Hepatocyte (in vitro differentiated cells): Measurements from ENCODE around the gene HNRNPUL1.

Source experiments
- EZH2 ChIP-seq: fragments of 200-600 bp; sonication (generic); IDR thresholded peaks from 2 replicates; pipeline ENCODE4 v1.6.1; 2016; ENCODE audit warnings: antibody characterized with exemption, mild to moderate bottlenecking, borderline replicate concordance
- TF ChIP-seq, protein P1 (sequence below): fragments of 200-600 bp; sonication (generic); IDR thresholded peaks from 2 replicates; pipeline ENCODE4 v1.5.1; 2016; ENCODE audit warnings: antibody characterized with exemption, mild to moderate bottlenecking; ENCODE audit not compliant: poor library complexity

- TF ChIP-seq, protein P1, sequence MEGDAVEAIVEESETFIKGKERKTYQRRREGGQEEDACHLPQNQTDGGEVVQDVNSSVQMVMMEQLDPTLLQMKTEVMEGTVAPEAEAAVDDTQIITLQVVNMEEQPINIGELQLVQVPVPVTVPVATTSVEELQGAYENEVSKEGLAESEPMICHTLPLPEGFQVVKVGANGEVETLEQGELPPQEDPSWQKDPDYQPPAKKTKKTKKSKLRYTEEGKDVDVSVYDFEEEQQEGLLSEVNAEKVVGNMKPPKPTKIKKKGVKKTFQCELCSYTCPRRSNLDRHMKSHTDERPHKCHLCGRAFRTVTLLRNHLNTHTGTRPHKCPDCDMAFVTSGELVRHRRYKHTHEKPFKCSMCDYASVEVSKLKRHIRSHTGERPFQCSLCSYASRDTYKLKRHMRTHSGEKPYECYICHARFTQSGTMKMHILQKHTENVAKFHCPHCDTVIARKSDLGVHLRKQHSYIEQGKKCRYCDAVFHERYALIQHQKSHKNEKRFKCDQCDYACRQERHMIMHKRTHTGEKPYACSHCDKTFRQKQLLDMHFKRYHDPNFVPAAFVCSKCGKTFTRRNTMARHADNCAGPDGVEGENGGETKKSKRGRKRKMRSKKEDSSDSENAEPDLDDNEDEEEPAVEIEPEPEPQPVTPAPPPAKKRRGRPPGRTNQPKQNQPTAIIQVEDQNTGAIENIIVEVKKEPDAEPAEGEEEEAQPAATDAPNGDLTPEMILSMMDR, result no peak
- TF ChIP-seq EZH2, result no peak
These were observed 18.3 kb upstream of the HNRNPUL1 start for GRCh38 chr19:41245843-41246242.
